GM21381 (cell line): ENCODE data around the gene PFKFB3.
"Not testable (repeated sequence)": the region's sequence is repeated elsewhere in the genome, so short reads cannot be mapped to it uniquely, and the experiment has no call there.

ENCODE experiments used
- ATAC-seq: cut with Tn5 transposase; IDR thresholded peaks from one replicate; pipeline ENCODE4 v1.9.1; 2021; ENCODE audit warnings: mild to moderate bottlenecking, moderate library complexity; ENCODE audit not compliant: unreplicated experiment

Gene PFKFB3

GRCh38 chr10:6232846-6233724 is 30.4 kb downstream of the PFKFB3 start:
- no peak for ATAC-seq

DNA sequence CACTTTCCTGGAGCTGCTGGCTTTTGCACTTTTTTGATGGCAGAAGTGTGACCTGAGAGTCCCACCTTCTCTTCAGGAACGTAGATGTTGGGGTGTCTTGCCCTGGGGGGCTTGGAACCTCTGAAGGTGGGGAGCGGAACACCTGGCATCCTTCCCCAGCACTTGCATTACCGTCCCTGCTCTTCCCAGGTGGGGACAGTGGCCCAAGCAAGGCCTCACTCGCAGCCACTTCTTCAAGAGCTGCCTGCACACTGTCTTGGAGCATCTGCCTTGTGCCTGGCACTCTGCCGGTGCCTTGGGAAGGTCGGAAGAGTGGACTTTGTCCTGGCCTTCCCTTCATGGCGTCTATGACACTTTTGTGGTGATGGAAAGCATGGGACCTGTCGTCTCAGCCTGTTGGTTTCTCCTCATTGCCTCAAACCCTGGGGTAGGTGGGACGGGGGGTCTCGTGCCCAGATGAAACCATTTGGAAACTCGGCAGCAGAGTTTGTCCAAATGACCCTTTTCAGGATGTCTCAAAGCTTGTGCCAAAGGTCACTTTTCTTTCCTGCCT is 31.1 kb downstream of the PFKFB3 start:
- no peak for ATAC-seq

DNA sequence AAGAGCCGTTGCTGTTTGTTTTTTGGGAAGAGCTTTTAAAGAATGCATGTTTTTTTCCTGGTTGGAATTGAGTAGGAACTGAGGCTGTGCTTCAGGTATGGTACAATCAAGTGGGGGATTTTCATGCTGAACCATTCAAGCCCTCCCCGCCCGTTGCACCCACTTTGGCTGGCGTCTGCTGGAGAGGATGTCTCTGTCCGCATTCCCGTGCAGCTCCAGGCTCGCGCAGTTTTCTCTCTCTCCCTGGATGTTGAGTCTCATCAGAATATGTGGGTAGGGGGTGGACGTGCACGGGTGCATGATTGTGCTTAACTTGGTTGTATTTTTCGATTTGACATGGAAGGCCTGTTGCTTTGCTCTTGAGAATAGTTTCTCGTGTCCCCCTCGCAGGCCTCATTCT is 31.6 kb downstream of the PFKFB3 start:
- ATAC-seq, result no peak

DNA sequence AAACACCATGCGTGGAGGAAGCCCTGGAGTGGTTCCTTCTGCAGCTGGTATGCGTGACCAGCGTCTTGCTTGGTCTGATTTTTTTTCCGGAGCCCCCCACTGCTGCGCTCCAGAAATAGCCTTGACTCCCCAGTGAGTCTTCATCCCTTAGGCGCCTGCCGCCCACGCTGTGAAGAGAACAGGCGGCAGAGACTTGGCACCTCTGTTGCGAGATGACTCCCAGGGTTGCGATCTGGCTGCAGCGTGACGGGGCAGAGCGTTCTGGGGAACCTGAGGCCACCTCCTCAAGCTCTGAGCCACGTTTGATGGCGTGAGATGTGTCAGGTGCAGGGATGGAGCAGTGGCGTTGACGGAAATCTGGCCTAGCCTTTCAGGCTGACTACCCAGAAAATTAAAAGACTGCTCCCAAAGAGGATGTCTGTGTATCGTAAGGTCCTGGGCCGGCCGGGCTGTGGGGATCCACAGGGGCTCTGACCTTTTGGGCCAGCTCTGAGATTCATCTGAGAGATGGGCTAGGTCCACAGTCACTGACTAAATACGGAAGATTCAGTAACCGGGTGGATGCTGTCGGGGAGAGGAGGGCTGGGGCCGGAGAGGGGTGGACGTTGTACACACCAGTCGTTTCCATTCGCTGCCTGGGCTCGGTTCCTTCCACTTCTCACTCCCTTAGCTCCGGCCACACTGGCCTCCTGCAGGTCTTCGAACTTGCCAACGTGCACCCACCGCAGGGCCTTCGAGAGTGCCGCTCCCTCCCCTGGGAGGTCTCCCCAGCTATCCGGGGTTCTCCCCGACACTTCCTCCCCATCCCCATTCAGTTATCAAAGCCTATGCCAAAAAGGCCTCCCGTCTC is 33.8 kb downstream of the PFKFB3 start:
- no peak for ATAC-seq

- ATAC-seq, result no peak
These were observed 34.4 kb downstream of the PFKFB3 start for GRCh38 chr10:6237199-6237530.

DNA sequence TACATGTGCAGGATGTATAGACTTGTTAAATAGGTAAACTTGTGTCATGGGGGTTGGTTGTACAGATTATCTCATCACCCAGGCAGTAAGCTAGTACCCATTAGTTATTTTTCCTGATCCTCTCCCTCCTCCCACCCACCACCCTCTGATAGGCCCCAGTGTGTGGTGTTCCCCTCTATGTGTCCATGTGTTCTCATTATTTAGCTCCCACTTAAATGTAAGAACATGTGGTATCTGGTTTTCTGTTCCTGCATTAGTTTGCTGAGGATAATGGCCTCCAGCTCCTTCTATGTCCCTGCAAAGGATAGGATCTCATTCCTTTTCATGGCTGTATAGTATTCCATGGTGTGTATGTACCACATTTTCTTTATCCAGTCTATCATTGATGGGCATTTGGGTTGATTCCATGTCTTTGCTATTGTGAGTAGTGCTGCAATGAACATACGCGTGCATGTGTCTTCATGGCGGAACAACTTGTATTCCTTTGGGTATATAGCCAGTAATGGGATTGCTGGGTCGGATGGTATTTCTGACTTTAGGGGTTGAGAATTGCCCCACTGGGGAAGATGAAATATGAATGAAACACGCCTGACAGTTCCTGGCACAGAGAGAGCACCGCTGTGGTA is 36.0 kb downstream of the PFKFB3 start:
- not testable (repeated sequence) for ATAC-seq

GRCh38 chr10:6239213-6239991 is 36.7 kb downstream of the PFKFB3 start:
- no peak for ATAC-seq

- ATAC-seq, result no peak
These were observed 37.5 kb downstream of the PFKFB3 start for GRCh38 chr10:6240254-6240653.

- ATAC-seq, result no peak
These were observed 39.4 kb downstream of the PFKFB3 start for GRCh38 chr10:6242089-6242488.

GRCh38 chr10:6244510-6244909 is 41.8 kb downstream of the PFKFB3 start:
- ATAC-seq, result no peak

DNA sequence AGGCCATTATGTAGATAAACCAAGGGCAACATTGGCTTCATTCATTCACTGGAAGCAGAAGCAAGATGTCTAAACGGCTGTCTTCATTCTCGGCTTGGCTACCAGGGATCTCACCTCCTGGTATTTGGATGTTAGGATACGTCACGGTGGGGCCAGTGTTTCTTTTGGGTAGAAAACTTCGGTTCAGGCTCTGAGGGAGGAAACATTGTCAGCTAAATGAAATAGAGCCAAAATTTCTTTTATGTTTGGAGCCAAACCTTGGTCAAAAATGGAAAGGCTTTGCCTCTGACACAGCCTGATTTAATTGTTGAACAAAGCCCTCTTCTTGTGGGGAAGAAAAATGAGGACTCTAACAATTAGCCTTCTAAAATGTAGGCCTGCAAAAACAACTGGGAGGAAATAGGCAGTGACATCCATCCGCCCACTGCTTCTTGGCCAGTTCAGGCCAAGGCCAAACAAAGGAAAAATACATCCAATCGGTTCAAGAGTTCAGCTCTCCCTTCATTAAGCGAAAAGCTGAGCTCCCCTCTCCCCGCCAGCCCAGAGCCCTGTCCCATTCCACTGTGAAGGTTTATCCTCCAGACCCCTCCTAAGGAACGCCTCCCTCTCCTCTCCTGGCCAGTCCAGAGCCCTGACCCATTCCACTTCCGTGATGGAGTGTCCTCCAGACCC is 44.4 kb downstream of the PFKFB3 start:
- no peak for ATAC-seq

DNA sequence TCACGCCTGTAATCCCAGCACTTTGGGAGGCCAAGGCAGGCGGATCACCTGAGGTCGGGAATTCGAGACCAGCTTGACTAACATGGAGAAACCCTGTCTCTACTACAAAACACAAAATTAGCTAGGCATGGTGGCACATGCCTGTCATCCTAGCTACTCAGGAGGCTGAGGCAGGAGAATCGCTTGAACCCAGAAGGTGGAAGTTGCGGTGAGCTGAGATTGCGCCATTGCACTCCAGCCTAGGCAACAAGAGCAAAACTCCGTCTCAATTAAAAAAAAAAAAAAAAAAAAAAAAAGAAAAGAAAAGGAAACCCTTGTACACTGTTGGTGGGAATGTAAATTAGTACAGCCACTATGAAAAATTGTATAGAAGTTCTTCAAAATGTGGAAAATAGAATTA is 46.2 kb downstream of the PFKFB3 start:
- ATAC-seq, result not testable (repeated sequence)

DNA sequence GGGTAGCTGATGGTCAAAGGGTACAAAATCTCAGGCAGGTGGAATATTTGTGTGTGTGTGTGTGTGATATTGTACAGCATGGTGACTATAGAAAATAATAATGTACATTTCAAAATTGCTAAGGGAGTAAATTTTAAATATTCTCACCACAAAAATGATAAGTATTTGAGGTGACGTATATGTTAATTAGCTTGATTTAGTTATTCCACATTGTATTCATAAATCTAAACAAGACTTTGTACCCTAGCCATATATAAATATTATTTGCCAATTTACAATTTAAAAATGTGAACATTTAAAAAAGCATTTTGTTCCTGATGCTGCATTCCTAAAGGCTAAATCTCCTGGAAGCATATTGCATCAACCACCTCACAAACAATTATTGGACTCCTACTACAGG is 47.0 kb downstream of the PFKFB3 start:
- ATAC-seq, result no peak

GRCh38 chr10:6250745-6251144 is 48.0 kb downstream of the PFKFB3 start:
- ATAC-seq, result no peak

DNA sequence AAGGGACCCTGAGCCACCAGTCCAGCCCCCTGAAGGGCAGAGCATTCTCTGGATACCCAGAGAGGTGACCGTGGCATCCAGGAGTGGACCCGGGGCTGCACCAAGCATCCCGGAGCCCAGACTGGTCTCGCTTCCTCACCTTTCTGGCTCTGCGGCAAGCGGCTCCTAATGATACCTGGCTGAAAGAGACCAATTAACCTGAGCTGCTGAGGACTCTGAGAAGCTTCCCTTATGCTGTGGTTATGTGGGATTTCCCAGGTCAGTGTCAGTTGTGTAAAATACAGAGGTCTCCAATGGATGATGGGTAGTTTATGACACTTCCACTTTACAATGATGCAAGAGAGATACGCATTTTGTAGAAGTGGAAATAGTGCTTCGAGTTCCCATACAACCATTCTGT is 51.5 kb downstream of the PFKFB3 start:
- ATAC-seq, result no peak

DNA sequence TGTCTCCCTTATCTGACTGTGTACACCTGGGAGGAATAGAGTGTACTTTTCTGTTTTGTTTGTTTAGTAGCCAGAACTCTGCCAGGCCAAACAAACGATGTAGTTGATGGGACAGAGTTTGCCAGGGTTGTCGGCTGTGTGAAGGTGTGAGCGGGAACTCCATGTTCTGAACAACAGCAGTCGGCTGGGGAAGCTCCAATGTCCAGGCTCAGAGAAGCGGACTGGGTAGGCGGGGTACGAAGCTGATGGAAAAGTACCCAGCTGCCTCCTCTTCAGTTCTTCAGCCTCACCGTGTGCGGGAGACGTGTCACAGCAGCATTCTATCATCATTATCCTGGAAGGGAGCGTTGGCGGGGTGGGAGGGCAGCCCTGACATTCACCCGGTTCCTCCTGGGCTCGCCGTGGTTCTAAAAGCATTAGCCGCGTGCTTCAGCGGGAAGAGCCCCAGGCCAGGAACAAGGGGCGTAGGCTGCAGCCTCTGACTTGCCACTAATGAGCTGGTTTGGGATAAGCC is 52.9 kb downstream of the PFKFB3 start:
- no peak for ATAC-seq

DNA sequence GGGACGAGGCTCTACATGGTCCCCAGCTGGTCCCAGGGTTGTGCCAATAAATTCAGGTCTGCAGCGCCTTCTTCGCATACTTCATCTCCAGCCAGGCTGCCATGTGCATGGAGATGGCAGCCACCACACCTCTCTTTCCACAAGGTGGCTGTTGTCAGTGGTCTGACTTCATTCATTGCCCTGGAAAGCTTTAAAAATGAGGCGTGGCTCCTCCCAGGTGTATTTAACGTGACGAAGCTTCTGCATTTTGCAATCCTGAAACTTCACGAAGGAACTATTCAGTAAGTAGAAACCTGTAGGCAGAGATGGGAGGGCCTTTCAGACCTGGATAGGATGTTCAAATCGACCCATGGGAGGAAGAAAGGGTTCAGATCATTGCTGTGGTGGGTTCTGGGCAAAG is 53.7 kb downstream of the PFKFB3 start:
- ATAC-seq, result no peak

DNA sequence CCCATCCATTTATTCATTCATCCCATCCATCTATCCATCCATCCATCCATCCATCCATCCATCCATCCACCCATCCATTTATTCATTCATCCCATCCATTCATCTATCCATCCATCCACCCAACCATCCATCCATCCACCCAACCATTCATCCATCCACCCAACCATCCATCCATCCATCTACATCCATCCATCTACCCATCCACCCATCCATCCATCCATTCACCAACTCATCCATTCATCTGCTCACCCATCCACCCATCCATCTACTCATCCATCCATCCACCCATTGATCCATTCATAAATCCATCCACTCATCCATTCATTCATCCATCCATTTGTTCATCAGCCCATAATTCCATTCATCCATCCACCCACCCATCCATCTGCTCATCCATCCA is 56.4 kb downstream of the PFKFB3 start:
- ATAC-seq, result no peak

DNA sequence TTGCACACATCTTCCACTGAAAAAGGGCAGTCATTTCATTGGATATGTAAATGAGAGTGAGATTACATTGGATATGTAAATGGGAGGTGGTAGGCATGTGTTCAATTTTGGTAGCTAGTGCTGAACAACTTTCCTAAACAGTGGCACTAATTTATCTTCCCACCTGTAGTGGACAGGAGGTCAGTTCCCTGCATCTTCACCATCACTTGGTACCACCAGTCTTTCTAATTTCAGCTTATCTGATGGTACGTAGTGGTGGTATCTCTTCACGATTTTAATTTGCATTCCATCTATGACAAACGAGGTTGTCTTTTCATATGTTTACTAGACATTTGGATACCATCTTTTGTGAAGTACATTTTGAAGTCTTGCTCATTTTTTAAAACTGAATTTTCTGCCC is 58.1 kb downstream of the PFKFB3 start:
- ATAC-seq, result no peak

DNA sequence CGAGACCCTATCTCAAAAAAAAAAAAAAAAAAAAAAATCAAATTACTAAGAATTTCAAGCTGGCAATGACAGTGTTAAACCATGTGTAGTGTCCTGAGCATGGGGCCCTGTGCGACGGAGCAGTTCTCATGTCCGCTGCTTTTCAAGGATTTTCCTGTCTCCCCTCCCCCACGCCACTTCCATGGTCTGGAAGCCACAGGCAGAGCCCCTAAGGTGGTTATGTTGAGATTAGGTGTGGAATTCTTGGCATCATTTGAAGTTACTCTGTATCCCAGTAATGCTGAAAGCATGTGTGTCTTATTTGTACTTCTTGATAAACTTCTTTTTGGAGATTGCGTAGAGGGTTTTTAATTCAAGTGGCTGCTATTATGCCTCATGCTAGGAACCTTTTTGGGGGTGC is 65.2 kb downstream of the PFKFB3 start:
- ATAC-seq, result no peak
